ENCODE measurements around the gene TRIM56. TPM values are rescaled to one million over a fixed set of nuclear protein-coding genes. Genes with fewer than 3 reads are reported as not detected.
"Not testable (repeated sequence)": the region's sequence is repeated elsewhere in the genome, so short reads cannot be mapped to it uniquely, and the experiment has no call there.

The TRIM56 gene
- total and polyA plus RNA-seq, 9 of the 15 experiments (the other 6 are each of a cell fraction or from before 2014, with no cell fraction given), result 2.0 to 29.7 (median 11.6) TPM

- H4K20me1 ChIP-seq (replicated peaks; ENCODE audit: control insufficient read depth, insufficient read depth, low read length); CTCF ChIA-PET (ENCODE audit: low intra/inter-chr PET ratio); H3K36me3 ChIP-seq (ENCODE audit: control insufficient read depth, insufficient read depth, low read length); H3K4me1 ChIP-seq (replicated peaks in 1 of 2; ENCODE audit: control insufficient read depth in 2 of 2, insufficient read depth in 2 of 2, low read length in 2 of 2); H3K9me1 ChIP-seq (ENCODE audit: control insufficient read depth, insufficient read depth, low read length); in situ Hi-C loops (cut with MboI); FAIRE-seq; H3K9ac ChIP-seq (ENCODE audit: insufficient read depth in 1 of 2, low read depth in 2 of 2, low read length in 2 of 2); H3K9me3 ChIP-seq (replicated peaks; ENCODE audit: control insufficient read depth, insufficient read depth, low read depth, low read length); H3K27ac ChIP-seq (ENCODE audit: extremely low read depth, low read depth, low read length); BruUV-seq (replicated peaks); ATAC-seq; H3K4me3 ChIP-seq; H3K4me2 ChIP-seq (ENCODE audit: insufficient read depth, low read length); H3K79me2 ChIP-seq (ENCODE audit: control insufficient read depth, insufficient read depth, low read length); H2AFZ ChIP-seq (ENCODE audit: low read depth, low read length); DNase-seq (ENCODE audit: extremely low read depth in 1 of 4, low spot score in 3 of 4); TF ChIP-seq PBX2 (CRISPR knock-in tag; IDR thresholded peaks at IDR 0.05; ENCODE audit: low read depth): not testable (repeated sequence)
- peaks cover 36 to 60% of the 10 kb centered on the region in 2 experiments for H3K27me3 ChIP-seq (ENCODE audit: control insufficient read depth in 2 of 2, insufficient read depth in 2 of 2, low read length in 2 of 2)
- peak; percentile 44; the same call in 1 of the 2 replicates for TF ChIP-seq PKNOX1 (IDR thresholded peaks at IDR 0.05)
- peak; percentile 33 for TF ChIP-seq PBX2 (tag; conservative IDR thresholded peaks at IDR 0.05; ENCODE audit: low read depth)
- peak; percentile 53 for TF ChIP-seq MEIS2 (IDR thresholded peaks at IDR 0.05; ENCODE audit: partially characterized antibody)
- intact Hi-C loops (cut with micrococcal nuclease), result loop anchor here (10.0 kb wide), 1 partner anchor 213 kb away; no protein-coding TSS in a partner anchor
- POLR2A ChIA-PET, result interaction anchor here (0.7 to 0.8 kb wide), 2 partner anchors 182 to 499 kb away, joined by 3 to 4 read pairs; partner anchors contain the start of gene UFSP1
- WGBS (ENCODE audit: insufficient coverage, low coverage, missing lambda C conversion rate), result 3% methylated on average over 13 of the region's 14 CpGs
Measured at GRCh38 chr7:101071362-101072104, 13.7 kb upstream of the TRIM56 start.

All from K562 (cell line).